HCT116 (cell line): ENCODE data around the gene CRTC1. TPM values are rescaled to one million over a fixed set of nuclear protein-coding genes. Genes with fewer than 3 reads are reported as not detected.

Experiments
- ATAC-seq: fragments of 200-7000 bp; cut with Tn5 transposase; 2 replicates; pipeline ENCODE4 v1.9.1; 2020; ENCODE audit warnings: mild to moderate bottlenecking, moderate library complexity
- BruUV-seq: library from RNA; stranded (reverse); fragments of 400-500 nt; replicated peaks from 2 replicates; lab custom pipeline; 2021; lab: Mats Ljungman, UMichigan
- CTCF ChIA-PET: fragments of 300-600 bp; sonication (Branson Sonifier 250); formaldehyde crosslinking; loops from one replicate; lab custom pipeline; 2021; ENCODE audit warnings: antibody characterized with exemption; lab: Charles Lee
- POLR2A ChIA-PET: fragments of 300-600, 350-600 bp; sonication (Branson Sonifier 250); formaldehyde crosslinking; loops from one replicate; lab custom pipeline; 2021; ENCODE audit warnings: antibody characterized with exemption; lab: Charles Lee
- RAD21 ChIA-PET, 2 experiments: fragments of 300-600 bp; sonication (Branson Sonifier 250); formaldehyde crosslinking; loops; one replicate each; lab custom pipeline; 2023; ENCODE audit warnings: low total read pairs in 2 of 2; ENCODE audit not compliant: uncharacterized antibody in 2 of 2, unreplicated experiment in 2 of 2, low non-redundant PET in 1 of 2; lab: Charles Lee
- DNase-seq: peaks from one replicate; pipeline ENCODE4 v3.0.0-alpha.2; 2010; ENCODE audit warnings: low read depth, low spot score
- H2AFZ ChIP-seq: fragments of 200-600 bp; shearing (Covaris generic), sonication (generic); 2 replicates; pipeline ENCODE4 v1.6.1; 2017; ENCODE audit warnings: low read depth, mixed run types, mixed read lengths, antibody characterized with exemption, low read length; ENCODE audit not compliant: poor library complexity, severe bottlenecking
- H3K27ac ChIP-seq: 2 replicates; pipeline ENCODE4 v1.5.1; 2012; ENCODE audit warnings: low read depth, low read length
- H3K27me3 ChIP-seq: fragments of 200-600 bp; sonication (generic); 2 replicates; pipeline ENCODE4 v1.6.1; 2016; ENCODE audit warnings: mixed run types, low read length, mixed read lengths; ENCODE audit not compliant: insufficient read depth
- H3K36me3 ChIP-seq, 2 experiments: fragments of 200-500 bp in 1 of 2; fragments of 200-600 bp in 1 of 2; sonication (Bioruptor generic) in 1 of 2; sonication (generic) in 1 of 2; 2 replicates each; pipeline versions ENCODE4 v1.5.1 to v1.6.1; 2014 to 2016; ENCODE audit warnings: low read length in 2 of 2, inconsistent platforms in 1 of 2, mixed read lengths in 1 of 2, mixed run types in 1 of 2; ENCODE audit not compliant: insufficient read depth in 2 of 2, control insufficient read depth in 1 of 2
- H3K4me1 ChIP-seq, 2 experiments: fragments of 200-600 bp in 1 of 2; sonication (generic) in 1 of 2; 2 replicates each; pipeline versions ENCODE4 v1.5.1 to v1.6.1; 2012 to 2017; ENCODE audit warnings: low read length in 2 of 2, inconsistent platforms in 1 of 2, mild to moderate bottlenecking in 1 of 2, mixed read lengths in 1 of 2, mixed run types in 1 of 2, moderate library complexity in 1 of 2; ENCODE audit not compliant: insufficient read depth in 2 of 2, control insufficient read depth in 1 of 2
- H3K4me2 ChIP-seq: fragments of 200-600 bp; sonication (generic); 2 replicates; pipeline ENCODE4 v1.6.1; 2017; ENCODE audit warnings: mixed run types, low read length, mixed read lengths
- H3K4me3 ChIP-seq, 2 experiments: fragments of 200-600 bp in 1 of 2; sonication (generic) in 1 of 2; replicated peaks in 1 of 2; 2 replicates each; pipeline ENCODE4 v1.5.1; 2011 to 2016; ENCODE audit warnings: low read length in 2 of 2, control low read depth in 1 of 2, low read depth in 1 of 2, mild to moderate bottlenecking in 1 of 2, mixed read lengths in 1 of 2, mixed run types in 1 of 2
- H3K79me2 ChIP-seq: fragments of 200-600 bp; sonication (generic); 2 replicates; pipeline ENCODE4 v1.6.1; 2017; ENCODE audit warnings: mild to moderate bottlenecking, mixed run types, low read length, moderate library complexity, mixed read lengths; ENCODE audit not compliant: insufficient read depth
- H3K9ac ChIP-seq: fragments of 200-600 bp; sonication (generic); 2 replicates; pipeline ENCODE4 v1.6.1; 2016; ENCODE audit warnings: low read length, mixed read lengths
- H3K9me2 ChIP-seq: fragments of 200-600 bp; sonication (generic), shearing (Covaris generic); 2 replicates; pipeline ENCODE4 v1.6.1; 2017; ENCODE audit warnings: mixed run types, mild to moderate bottlenecking, moderate library complexity; ENCODE audit not compliant: insufficient read depth
- H3K9me3 ChIP-seq, 2 experiments: fragments of 200-500 bp in 1 of 2; fragments of 200-600 bp in 1 of 2; sonication (Bioruptor generic) in 1 of 2; sonication (generic) in 1 of 2; 2 replicates each; pipeline ENCODE4 v1.6.1; 2014 to 2017; ENCODE audit warnings: low read length in 2 of 2, mixed read lengths in 2 of 2, inconsistent platforms in 1 of 2, low read depth in 1 of 2, mild to moderate bottlenecking in 1 of 2, mixed run types in 1 of 2, moderate library complexity in 1 of 2; ENCODE audit not compliant: control insufficient read depth in 1 of 2, insufficient read depth in 1 of 2
- H4K20me1 ChIP-seq: fragments of 200-600 bp; sonication (generic), shearing (Covaris generic); 2 replicates; pipeline ENCODE4 v1.6.1; 2017; ENCODE audit warnings: mixed run types, mild to moderate bottlenecking, moderate library complexity; ENCODE audit not compliant: insufficient read depth
- ELF1 ChIP-seq: IDR thresholded peaks from 2 replicates; pipeline ENCODE4 v1.6.1; 2012; ENCODE audit warnings: low read depth, borderline replicate concordance
- EZH2 ChIP-seq: fragments of 200-600 bp; sonication (generic); IDR thresholded peaks from 2 replicates; pipeline ENCODE4 v1.6.1; 2017; ENCODE audit warnings: antibody characterized with exemption, mixed run types
- POLR2A ChIP-seq: IDR thresholded peaks from 2 replicates; pipeline ENCODE4 v1.7.0; 2011; ENCODE audit warnings: borderline replicate concordance; ENCODE audit not compliant: insufficient read depth, insufficient read length; ENCODE audit errors: extremely low read depth
- POLR2AphosphoS5 ChIP-seq: IDR thresholded peaks from 2 replicates; pipeline ENCODE4 v1.6.1; 2011; ENCODE audit warnings: mild to moderate bottlenecking, low read depth, low read length, moderate library complexity
- SP1 ChIP-seq: IDR thresholded peaks from 2 replicates; pipeline ENCODE4 v1.6.1; 2012; ENCODE audit warnings: low read depth
- YY1 ChIP-seq: IDR thresholded peaks from 2 replicates; pipeline ENCODE4 v1.6.1; 2011; ENCODE audit warnings: low read length, low read depth, moderate library complexity, mild to moderate bottlenecking; ENCODE audit not compliant: insufficient replicate concordance; ENCODE audit errors: extremely low read depth
- ZFX ChIP-seq: fragments of 450-650 bp; IDR thresholded peaks from 2 replicates; pipeline ENCODE4 v1.6.1; 2017
- intact Hi-C: fragments of 100-400 bp; cut with micrococcal nuclease; formaldehyde crosslinking; loops from 2 replicates; pipeline ENCODE4 v1.10.0; 2022
- total RNA-seq: library from RNA; stranded (reverse); gene quantifications from one replicate; pipeline ENCODE4 v1.2.1, GENCODE V29; 2021; ENCODE audit not compliant: unreplicated experiment
- TF ChIP-seq, protein P1 (sequence below): IDR thresholded peaks from 2 replicates; pipeline ENCODE4 v1.6.1; 2012
- TF ChIP-seq, protein P2 (sequence below), 3 experiments: fragments of 200-600 bp in 1 of 3; sonication (generic) in 1 of 3; IDR thresholded peaks in 2 of 3; conservative IDR thresholded peaks in 1 of 3; 2 replicates each; pipeline ENCODE4 v1.5.1; 2012 to 2017; ENCODE audit warnings: low read depth in 2 of 3, low read length in 2 of 3, antibody characterized with exemption in 1 of 3, borderline replicate concordance in 1 of 3, control low read depth in 1 of 3, mild to moderate bottlenecking in 1 of 3, mixed read lengths in 1 of 3, mixed run types in 1 of 3, moderate library complexity in 1 of 3; ENCODE audit not compliant: insufficient read depth in 1 of 3
- TF ChIP-seq, protein P3 (sequence below): IDR thresholded peaks from 2 replicates; pipeline ENCODE4 v1.6.1; 2012

The CRTC1 gene
- total RNA-seq, 1 experiment from 2014 or later: 14.9 TPM

DNA sequence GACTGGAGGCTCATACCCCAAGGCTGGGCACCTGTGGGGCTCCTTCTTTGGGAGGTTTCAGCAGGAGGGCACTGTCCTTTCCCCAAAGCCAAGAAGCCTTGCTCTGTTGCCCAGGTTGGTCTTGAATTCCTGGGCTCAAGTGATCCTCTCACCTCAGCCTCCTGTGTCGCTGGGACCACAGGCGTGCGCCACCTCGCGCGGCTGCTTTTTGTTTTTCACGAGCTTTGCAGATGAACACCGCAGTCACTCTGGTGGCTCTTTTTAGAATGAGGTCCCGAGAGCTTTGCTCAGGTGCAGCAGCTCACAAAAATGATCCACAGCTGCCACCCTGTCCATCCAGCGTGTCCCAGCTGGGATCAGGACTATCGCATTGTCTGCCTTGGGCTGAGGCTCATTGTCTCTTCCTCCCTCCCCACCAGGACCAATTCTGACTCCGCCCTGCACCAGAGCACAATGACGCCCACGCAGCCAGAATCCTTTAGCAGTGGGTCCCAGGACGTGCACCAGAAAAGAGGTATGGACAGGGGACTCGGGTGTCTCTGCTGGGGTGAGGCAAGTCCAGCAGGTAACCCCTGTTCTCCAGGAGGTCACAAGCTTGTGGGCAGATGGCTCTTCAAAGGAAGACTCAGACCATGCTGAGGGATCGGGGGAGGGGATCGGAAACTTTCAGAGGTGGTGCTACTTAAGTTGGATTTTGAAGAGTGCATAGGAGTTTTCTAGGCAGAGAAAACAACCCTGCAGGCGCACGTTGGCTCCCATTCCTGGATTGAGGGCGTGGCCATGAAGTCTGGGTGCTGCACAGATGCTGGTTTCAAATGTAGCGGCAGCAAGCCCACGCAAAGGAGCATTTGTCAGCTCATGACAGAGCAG is 66.1 kb downstream of the CRTC1 start:
- Histone ChIP-seq H3K27ac (no peak overlapping the region), H3K4me2 (no peak overlapping the region), H3K4me1 (no peaks in the 10 kb centered on the region; a peak in 2 of 4 replicates), H2AFZ (no peak overlapping the region), H3K9ac (no peak overlapping the region), H4K20me1 (no peaks in the 10 kb centered on the region), H3K27me3 (no peaks in the 10 kb centered on the region), H3K9me2 (no peaks in the 10 kb centered on the region), H3K79me2 (no peaks in the 10 kb centered on the region), H3K9me3 (no peaks in the 10 kb centered on the region), H3K36me3 (peaks cover 0 to 5% of the 10 kb centered on the region in 2 experiments; a peak in 1 of 4 replicates), H3K4me3 (no peak overlapping the region)
- TF ChIP-seq EZH2 (no peak), ELF1 (no peak), POLR2A (no peak), ZFX (no peak), YY1 (no peak), SP1 (no peak), POLR2AphosphoS5 (no peak)
- TF ChIP-seq, protein P1, sequence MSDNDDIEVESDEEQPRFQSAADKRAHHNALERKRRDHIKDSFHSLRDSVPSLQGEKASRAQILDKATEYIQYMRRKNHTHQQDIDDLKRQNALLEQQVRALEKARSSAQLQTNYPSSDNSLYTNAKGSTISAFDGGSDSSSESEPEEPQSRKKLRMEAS: no peak
- TF ChIP-seq, protein P2, sequence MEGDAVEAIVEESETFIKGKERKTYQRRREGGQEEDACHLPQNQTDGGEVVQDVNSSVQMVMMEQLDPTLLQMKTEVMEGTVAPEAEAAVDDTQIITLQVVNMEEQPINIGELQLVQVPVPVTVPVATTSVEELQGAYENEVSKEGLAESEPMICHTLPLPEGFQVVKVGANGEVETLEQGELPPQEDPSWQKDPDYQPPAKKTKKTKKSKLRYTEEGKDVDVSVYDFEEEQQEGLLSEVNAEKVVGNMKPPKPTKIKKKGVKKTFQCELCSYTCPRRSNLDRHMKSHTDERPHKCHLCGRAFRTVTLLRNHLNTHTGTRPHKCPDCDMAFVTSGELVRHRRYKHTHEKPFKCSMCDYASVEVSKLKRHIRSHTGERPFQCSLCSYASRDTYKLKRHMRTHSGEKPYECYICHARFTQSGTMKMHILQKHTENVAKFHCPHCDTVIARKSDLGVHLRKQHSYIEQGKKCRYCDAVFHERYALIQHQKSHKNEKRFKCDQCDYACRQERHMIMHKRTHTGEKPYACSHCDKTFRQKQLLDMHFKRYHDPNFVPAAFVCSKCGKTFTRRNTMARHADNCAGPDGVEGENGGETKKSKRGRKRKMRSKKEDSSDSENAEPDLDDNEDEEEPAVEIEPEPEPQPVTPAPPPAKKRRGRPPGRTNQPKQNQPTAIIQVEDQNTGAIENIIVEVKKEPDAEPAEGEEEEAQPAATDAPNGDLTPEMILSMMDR (IDR thresholded peaks at IDR 0.05 in 2 of 3, conservative IDR thresholded peaks at IDR 0.05 in 1 of 3; ENCODE audit: borderline replicate concordance in 1 of 3, insufficient read depth in 1 of 3, low read depth in 2 of 3, low read length in 2 of 3): no peak
- TF ChIP-seq, protein P3, sequence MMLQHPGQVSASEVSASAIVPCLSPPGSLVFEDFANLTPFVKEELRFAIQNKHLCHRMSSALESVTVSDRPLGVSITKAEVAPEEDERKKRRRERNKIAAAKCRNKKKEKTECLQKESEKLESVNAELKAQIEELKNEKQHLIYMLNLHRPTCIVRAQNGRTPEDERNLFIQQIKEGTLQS: no peak
- BruUV-seq: no TSS peak
- no peak for ATAC-seq
- ChIA-PET POLR2A (no interaction called here), CTCF (no interaction called here), RAD21 (no interaction called here)
- no peak for DNase-seq
- intact Hi-C loops: no loop called here
